ENCODE data around the gene SP100.
"Not testable (repeated sequence)": the region's sequence is repeated elsewhere in the genome, so short reads cannot be mapped to it uniquely, and the experiment has no call there.

The SP100 gene

GRCh38 chr2:230425377-230425776 lies 9.4 kb downstream of the SP100 start:
- Histone ChIP-seq H3K36me3 (ENCODE audit: control insufficient read depth, insufficient read depth, low read length) (peaks cover 3% of the 10 kb centered on the region), H3K9me3 (ENCODE audit: control insufficient read depth, low read length) (no peaks in the 10 kb centered on the region), H3K9ac (ENCODE audit: low read length) (no peak overlapping the region), H3K4me3 (ENCODE audit: low read length) (no peak overlapping the region), H3K27me3 (ENCODE audit: control insufficient read depth, insufficient read depth, low read length) (no peaks in the 10 kb centered on the region), H3K4me1 (ENCODE audit: control insufficient read depth, insufficient read depth, low read length) (peaks cover 17% of the 10 kb centered on the region)

- no peak overlapping the region for H3K9ac ChIP-seq (ENCODE audit: low read length)
- no peak overlapping the region for H3K4me3 ChIP-seq (ENCODE audit: low read length)
- no peaks in the 10 kb centered on the region for H3K27me3 ChIP-seq (ENCODE audit: control insufficient read depth, insufficient read depth, low read length)
- H3K9me3 ChIP-seq (ENCODE audit: control insufficient read depth, low read length) = no peaks in the 10 kb centered on the region
- peaks cover 3% of the 10 kb centered on the region for H3K4me1 ChIP-seq (ENCODE audit: control insufficient read depth, insufficient read depth, low read length)
- H3K36me3 ChIP-seq (ENCODE audit: control insufficient read depth, insufficient read depth, low read length) = no peaks in the 10 kb centered on the region
These were observed 13.5 kb downstream of the SP100 start for GRCh38 chr2:230429513-230429912.

DNA sequence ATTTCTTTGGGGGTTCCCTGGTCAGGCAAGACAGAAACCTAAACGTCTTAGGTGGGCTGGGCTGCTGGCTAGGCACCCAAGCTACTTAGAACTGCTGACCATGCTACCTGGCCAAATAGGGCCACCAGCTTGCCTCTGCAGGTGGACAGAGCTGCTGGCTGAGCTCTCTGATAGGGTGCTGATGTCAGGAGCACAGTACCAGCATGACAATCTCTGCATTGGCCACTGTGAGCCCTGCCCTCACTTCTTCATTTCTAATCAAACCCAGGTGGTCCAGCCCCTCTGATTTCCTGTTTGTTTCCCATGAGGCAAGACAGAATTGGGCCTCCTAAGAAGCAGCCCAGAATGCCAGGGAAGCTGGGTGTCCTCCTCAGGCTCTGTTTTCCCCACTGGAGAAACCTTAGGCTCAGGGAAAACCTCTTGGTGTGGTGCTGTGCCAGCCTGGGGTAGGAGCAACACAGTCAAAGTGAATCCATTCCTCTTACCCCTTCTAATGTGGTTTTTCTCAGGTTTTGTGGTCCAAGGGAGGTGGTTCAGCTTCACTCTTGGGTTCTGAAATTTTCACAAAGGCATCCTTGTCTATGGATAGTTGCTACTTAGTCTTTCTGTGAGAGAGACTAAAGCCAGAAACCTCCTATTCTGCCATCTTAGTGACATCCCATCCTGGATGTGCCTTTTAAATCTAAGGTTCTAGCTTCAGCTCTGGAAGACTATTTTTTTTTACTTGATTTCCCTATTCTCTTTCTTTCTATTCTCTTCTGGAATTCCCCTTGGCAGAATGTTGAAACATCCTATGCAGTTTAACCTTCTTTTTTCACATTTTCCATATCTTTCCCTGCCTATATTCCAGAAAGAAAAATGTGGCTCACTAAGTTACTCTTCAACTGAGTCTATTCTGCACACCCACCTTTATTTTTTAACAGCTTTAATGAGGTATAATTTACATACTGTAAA lies 15.2 kb downstream of the SP100 start:
- peaks cover 3% of the 10 kb centered on the region for H3K4me1 ChIP-seq (ENCODE audit: control insufficient read depth, insufficient read depth, low read length)

DNA sequence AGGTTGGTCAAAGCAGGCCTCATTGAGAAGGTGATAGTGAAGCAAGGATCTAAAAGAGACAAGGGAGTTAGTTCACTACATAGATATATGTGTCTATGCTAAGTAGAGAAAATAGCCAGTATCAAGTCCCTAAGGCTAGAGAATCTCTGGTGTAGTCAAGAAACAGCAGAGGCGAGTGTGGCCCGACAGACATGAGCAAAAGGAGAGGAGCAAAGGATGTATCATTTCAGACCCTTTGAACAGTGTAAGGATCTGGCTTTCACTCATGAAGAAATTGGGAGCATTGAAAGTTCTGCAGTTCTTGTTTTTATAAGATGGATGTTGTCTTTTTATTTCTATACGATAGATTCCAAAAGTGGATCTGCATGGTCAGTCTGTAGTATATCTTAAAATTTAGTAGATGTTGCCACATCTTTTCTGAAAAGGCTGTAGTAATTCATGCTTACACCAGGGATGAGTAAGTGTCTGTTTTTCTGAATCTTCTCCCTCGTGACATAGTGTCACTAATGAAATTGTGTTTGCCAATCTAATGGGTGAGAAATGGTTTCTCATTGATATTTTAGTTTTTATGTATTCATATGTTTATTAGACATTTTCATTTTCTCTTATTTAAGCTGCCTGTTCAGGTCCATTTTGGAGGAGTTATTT lies 18.8 kb downstream of the SP100 start:
- H3K27me3 ChIP-seq (ENCODE audit: control insufficient read depth, insufficient read depth, low read length) = no peaks in the 10 kb centered on the region
- H3K9ac ChIP-seq (ENCODE audit: low read length) = no peak overlapping the region
- H3K4me1 ChIP-seq (ENCODE audit: control insufficient read depth, insufficient read depth, low read length) = peaks cover 3% of the 10 kb centered on the region
- no peaks in the 10 kb centered on the region for H3K36me3 ChIP-seq (ENCODE audit: control insufficient read depth, insufficient read depth, low read length)
- no peaks in the 10 kb centered on the region for H3K9me3 ChIP-seq (ENCODE audit: control insufficient read depth, low read length)
- no peak overlapping the region for H3K4me3 ChIP-seq (ENCODE audit: low read length)

More for the DNA sequence above, 15.2 kb downstream of the SP100 start:
- H3K27me3 ChIP-seq (ENCODE audit: control insufficient read depth, insufficient read depth, low read length) = no peaks in the 10 kb centered on the region
- H3K36me3 ChIP-seq (ENCODE audit: control insufficient read depth, insufficient read depth, low read length) = no peaks in the 10 kb centered on the region
- H3K4me3 ChIP-seq (ENCODE audit: low read length) = no peak overlapping the region
- H3K9me3 ChIP-seq (ENCODE audit: control insufficient read depth, low read length) = no peaks in the 10 kb centered on the region
- no peak overlapping the region for H3K9ac ChIP-seq (ENCODE audit: low read length)

GRCh38 chr2:230435431-230435830 lies 19.4 kb downstream of the SP100 start:
- no peaks in the 10 kb centered on the region for H3K36me3 ChIP-seq (ENCODE audit: control insufficient read depth, insufficient read depth, low read length)
- H3K9me3 ChIP-seq (ENCODE audit: control insufficient read depth, low read length) = no peaks in the 10 kb centered on the region
- H3K4me1 ChIP-seq (ENCODE audit: control insufficient read depth, insufficient read depth, low read length) = peaks cover 3% of the 10 kb centered on the region
- H3K9ac ChIP-seq (ENCODE audit: low read length) = no peak overlapping the region
- H3K27me3 ChIP-seq (ENCODE audit: control insufficient read depth, insufficient read depth, low read length) = no peaks in the 10 kb centered on the region
- H3K4me3 ChIP-seq (ENCODE audit: low read length) = no peak overlapping the region

DNA sequence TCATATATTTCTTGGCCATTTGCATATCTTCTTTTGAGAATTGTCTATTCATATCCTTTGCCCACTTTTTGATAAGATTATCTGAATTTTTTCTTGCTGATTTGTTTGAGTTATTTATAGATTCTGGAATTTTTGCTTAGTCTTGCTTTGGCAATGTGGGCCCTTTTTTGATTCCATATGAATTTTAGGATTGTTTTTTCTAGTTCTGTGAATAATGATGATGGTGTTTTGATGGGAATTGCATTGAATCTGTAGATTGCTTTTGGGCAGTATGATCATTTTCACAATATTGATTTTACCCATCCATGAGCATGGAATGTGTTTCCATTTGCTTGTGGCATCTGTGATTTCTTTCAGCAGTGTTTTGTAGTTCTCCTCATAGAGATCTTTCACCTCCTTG lies 23.1 kb downstream of the SP100 start:
- not testable (repeated sequence) for H3K36me3 ChIP-seq (ENCODE audit: control insufficient read depth, insufficient read depth, low read length); H3K4me3 ChIP-seq (ENCODE audit: low read length); H3K9me3 ChIP-seq (ENCODE audit: control insufficient read depth, low read length); H3K4me1 ChIP-seq (ENCODE audit: control insufficient read depth, insufficient read depth, low read length); H3K27me3 ChIP-seq (ENCODE audit: control insufficient read depth, insufficient read depth, low read length); H3K9ac ChIP-seq (ENCODE audit: low read length)

DNA sequence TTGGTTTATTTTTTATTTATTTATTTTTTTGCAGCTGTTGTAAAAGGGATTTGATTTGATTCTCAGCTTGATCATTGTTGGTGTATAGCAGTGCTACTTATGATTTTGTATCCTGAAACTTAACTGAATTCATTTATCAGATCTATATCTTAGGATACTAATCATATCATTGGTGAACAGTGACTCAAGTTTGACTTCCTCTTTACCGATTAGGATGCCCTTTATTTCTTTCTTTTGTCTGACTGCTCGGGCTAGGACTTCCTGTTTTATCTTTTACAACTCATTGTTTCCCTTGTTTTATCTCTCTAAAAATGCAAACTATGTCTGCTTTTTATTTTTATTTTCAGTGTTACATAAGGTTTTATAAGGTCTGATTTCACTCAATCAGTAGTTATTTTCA lies 23.6 kb downstream of the SP100 start:
- Histone ChIP-seq H3K9ac (ENCODE audit: low read length) (no peak overlapping the region), H3K4me3 (ENCODE audit: low read length) (no peak overlapping the region), H3K9me3 (ENCODE audit: control insufficient read depth, low read length) (no peaks in the 10 kb centered on the region), H3K4me1 (ENCODE audit: control insufficient read depth, insufficient read depth, low read length) (no peaks in the 10 kb centered on the region), H3K36me3 (ENCODE audit: control insufficient read depth, insufficient read depth, low read length) (no peaks in the 10 kb centered on the region), H3K27me3 (ENCODE audit: control insufficient read depth, insufficient read depth, low read length) (no peaks in the 10 kb centered on the region)

- Histone ChIP-seq H3K4me3 (ENCODE audit: low read length) (no peak overlapping the region), H3K9ac (ENCODE audit: low read length) (no peak overlapping the region), H3K9me3 (ENCODE audit: control insufficient read depth, low read length) (no peaks in the 10 kb centered on the region), H3K36me3 (ENCODE audit: control insufficient read depth, insufficient read depth, low read length) (no peaks in the 10 kb centered on the region), H3K4me1 (ENCODE audit: control insufficient read depth, insufficient read depth, low read length) (no peaks in the 10 kb centered on the region), H3K27me3 (ENCODE audit: control insufficient read depth, insufficient read depth, low read length) (no peaks in the 10 kb centered on the region)
These were observed 25.4 kb downstream of the SP100 start for GRCh38 chr2:230441227-230441897.

DNA sequence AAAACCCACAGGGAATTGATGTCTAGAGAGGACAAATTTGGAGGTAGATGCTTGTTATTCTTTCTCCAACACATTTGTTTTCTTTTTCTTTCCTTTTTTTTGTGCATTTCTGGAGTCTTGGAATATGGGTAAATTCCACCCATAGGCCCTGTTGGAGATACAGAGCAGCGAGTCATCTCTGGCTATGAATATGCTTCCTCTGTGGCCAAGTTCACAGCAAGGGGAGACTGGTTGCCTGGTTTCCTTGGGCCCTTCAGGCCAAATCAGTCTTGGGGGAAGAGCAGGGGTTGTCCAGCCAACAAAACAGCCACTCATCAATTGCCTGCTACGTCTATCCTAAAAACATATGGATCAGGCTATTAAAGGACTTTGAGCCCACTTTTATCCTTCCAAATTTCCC lies 27.5 kb downstream of the SP100 start:
- H3K9me3 ChIP-seq (ENCODE audit: control insufficient read depth, low read length) = no peaks in the 10 kb centered on the region
- no peak overlapping the region for H3K4me3 ChIP-seq (ENCODE audit: low read length)
- H3K36me3 ChIP-seq (ENCODE audit: control insufficient read depth, insufficient read depth, low read length) = no peaks in the 10 kb centered on the region
- H3K9ac ChIP-seq (ENCODE audit: low read length) = no peak overlapping the region
- no peaks in the 10 kb centered on the region for H3K4me1 ChIP-seq (ENCODE audit: control insufficient read depth, insufficient read depth, low read length)
- H3K27me3 ChIP-seq (ENCODE audit: control insufficient read depth, insufficient read depth, low read length) = no peaks in the 10 kb centered on the region

DNA sequence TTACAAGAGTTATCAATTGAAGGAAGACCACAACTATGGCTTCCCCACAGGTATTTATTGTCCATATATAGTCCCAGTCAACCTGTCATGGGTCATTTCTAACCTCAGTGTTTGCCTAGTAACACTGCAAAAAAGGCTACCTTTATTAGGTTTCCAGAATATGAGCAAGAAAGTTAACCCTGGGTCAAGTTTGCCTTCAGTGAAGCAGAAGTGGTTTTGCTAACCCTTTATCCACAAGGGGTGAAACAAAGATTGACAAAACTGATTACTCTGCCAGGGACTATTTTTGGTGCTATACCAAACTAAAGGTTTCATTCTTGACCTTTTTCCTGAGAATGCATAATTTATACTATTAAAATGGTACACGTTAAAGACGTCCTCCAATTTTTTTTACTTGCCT lies 28.8 kb downstream of the SP100 start:
- H3K9me3 ChIP-seq (ENCODE audit: control insufficient read depth, low read length) = no peaks in the 10 kb centered on the region
- no peak overlapping the region for H3K9ac ChIP-seq (ENCODE audit: low read length)
- no peaks in the 10 kb centered on the region for H3K4me1 ChIP-seq (ENCODE audit: control insufficient read depth, insufficient read depth, low read length)
- H3K36me3 ChIP-seq (ENCODE audit: control insufficient read depth, insufficient read depth, low read length) = no peaks in the 10 kb centered on the region
- H3K27me3 ChIP-seq (ENCODE audit: control insufficient read depth, insufficient read depth, low read length) = no peaks in the 10 kb centered on the region
- no peak overlapping the region for H3K4me3 ChIP-seq (ENCODE audit: low read length)

DNA sequence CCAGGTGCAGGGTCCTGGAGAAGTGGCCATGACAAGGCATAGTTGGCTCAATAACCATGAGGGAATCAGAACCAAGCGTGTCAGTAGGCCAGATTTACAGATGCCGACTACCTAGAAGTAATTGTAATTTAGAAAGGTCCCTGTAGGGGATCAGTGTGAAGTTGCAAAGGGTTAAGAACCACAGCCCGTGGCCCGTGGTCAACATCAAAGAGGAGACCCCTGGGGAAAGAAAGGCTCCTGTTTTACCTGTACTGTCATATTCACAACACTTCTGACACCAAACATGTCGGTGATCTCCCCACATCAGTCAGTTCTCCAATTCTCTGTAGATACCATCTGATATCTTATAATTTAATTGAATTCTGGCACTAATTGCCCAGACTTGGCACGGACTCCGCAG lies 31.0 kb downstream of the SP100 start:
- Histone ChIP-seq H3K4me1 (ENCODE audit: control insufficient read depth, insufficient read depth, low read length) (no peaks in the 10 kb centered on the region), H3K9me3 (ENCODE audit: control insufficient read depth, low read length) (no peaks in the 10 kb centered on the region), H3K27me3 (ENCODE audit: control insufficient read depth, insufficient read depth, low read length) (no peaks in the 10 kb centered on the region), H3K4me3 (ENCODE audit: low read length) (no peak overlapping the region), H3K36me3 (ENCODE audit: control insufficient read depth, insufficient read depth, low read length) (no peaks in the 10 kb centered on the region), H3K9ac (ENCODE audit: low read length) (no peak overlapping the region)

Measured in mucosa of stomach (tissue), 1 donor.